PFSK-1 (cell line): Measurements from ENCODE around the gene RFX2.

Experiments
- FOXP2 ChIP-seq: optimal IDR thresholded peaks from 2 replicates; pipeline ENCODE3; 2011; ENCODE audit warnings: borderline replicate concordance, control low read depth, inconsistent platforms; ENCODE audit not compliant: insufficient read depth; ENCODE audit errors: extremely low read length, extremely low read depth
- POLR2AphosphoS5 ChIP-seq: IDR thresholded peaks from 2 replicates; pipeline ENCODE4 v1.6.1; 2012; ENCODE audit warnings: low read depth, mild to moderate bottlenecking, control low read depth, low read length, moderate library complexity
- SIN3A ChIP-seq: IDR thresholded peaks from 2 replicates; pipeline ENCODE4 v1.6.1; 2012; ENCODE audit warnings: mild to moderate bottlenecking, low read length, moderate library complexity, borderline replicate concordance; ENCODE audit not compliant: insufficient read depth
- TAF1 ChIP-seq: IDR thresholded peaks from 2 replicates; pipeline ENCODE4 v1.6.1; 2012; ENCODE audit warnings: low read length, control low read depth, borderline replicate concordance; ENCODE audit not compliant: insufficient read depth
- TF ChIP-seq, protein P1 (sequence below), 2 experiments: IDR thresholded peaks; 2 replicates each; pipeline versions ENCODE4 v1.6.1 to v1.8.0; 2011 to 2012; ENCODE audit warnings: low read depth in 2 of 2, low read length in 2 of 2, control low read depth in 1 of 2, inconsistent platforms in 1 of 2, mild to moderate bottlenecking in 1 of 2, moderate library complexity in 1 of 2; ENCODE audit not compliant: insufficient read depth in 1 of 2

The RFX2 gene

DNA sequence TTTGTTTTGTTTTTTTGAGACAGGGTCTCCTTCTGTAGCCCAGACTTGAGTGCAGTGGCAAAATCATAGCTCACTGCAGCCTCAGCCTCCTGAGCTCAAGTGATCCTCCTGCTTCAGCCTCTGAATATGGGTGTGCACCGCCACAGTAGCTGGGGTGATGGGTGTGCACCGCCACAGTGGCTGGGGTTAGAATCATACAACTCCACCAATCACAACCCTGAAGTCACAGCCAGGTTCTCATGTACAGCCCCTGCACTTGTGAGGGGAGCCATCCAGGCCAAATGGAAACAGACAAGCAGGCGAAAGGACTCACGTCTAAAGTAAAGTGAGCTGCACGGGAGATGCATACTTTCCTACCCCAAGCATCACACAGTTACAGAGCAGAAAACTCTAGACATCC, 69.2 kb downstream of the RFX2 start:
- TF ChIP-seq, protein P1, sequence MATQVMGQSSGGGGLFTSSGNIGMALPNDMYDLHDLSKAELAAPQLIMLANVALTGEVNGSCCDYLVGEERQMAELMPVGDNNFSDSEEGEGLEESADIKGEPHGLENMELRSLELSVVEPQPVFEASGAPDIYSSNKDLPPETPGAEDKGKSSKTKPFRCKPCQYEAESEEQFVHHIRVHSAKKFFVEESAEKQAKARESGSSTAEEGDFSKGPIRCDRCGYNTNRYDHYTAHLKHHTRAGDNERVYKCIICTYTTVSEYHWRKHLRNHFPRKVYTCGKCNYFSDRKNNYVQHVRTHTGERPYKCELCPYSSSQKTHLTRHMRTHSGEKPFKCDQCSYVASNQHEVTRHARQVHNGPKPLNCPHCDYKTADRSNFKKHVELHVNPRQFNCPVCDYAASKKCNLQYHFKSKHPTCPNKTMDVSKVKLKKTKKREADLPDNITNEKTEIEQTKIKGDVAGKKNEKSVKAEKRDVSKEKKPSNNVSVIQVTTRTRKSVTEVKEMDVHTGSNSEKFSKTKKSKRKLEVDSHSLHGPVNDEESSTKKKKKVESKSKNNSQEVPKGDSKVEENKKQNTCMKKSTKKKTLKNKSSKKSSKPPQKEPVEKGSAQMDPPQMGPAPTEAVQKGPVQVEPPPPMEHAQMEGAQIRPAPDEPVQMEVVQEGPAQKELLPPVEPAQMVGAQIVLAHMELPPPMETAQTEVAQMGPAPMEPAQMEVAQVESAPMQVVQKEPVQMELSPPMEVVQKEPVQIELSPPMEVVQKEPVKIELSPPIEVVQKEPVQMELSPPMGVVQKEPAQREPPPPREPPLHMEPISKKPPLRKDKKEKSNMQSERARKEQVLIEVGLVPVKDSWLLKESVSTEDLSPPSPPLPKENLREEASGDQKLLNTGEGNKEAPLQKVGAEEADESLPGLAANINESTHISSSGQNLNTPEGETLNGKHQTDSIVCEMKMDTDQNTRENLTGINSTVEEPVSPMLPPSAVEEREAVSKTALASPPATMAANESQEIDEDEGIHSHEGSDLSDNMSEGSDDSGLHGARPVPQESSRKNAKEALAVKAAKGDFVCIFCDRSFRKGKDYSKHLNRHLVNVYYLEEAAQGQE (IDR thresholded peaks at IDR 0.05; ENCODE audit: insufficient read depth in 1 of 2, low read depth in 2 of 2, low read length in 2 of 2): no peak
- TF ChIP-seq TAF1 (no peak), FOXP2 (no peak), SIN3A (no peak), POLR2AphosphoS5 (no peak)

GRCh38 chr19:6039566-6040225, 70.6 kb downstream of the RFX2 start:
- TF ChIP-seq POLR2AphosphoS5: no peak
- TF ChIP-seq SIN3A: no peak
- no peak for TF ChIP-seq TAF1
- no peak for TF ChIP-seq FOXP2
- TF ChIP-seq, protein P1 (IDR thresholded peaks at IDR 0.05; ENCODE audit: insufficient read depth in 1 of 2, low read depth in 2 of 2, low read length in 2 of 2): no peak

- TF ChIP-seq, protein P1 (IDR thresholded peaks at IDR 0.05; ENCODE audit: insufficient read depth in 1 of 2, low read depth in 2 of 2, low read length in 2 of 2): no peak
- TF ChIP-seq TAF1 (no peak), SIN3A (no peak), POLR2AphosphoS5 (no peak), FOXP2 (no peak)
These were observed 71.5 kb downstream of the RFX2 start for GRCh38 chr19:6038634-6039405.

GRCh38 chr19:6035026-6035425, 75.3 kb downstream of the RFX2 start:
- TF ChIP-seq POLR2AphosphoS5 (no peak), SIN3A (no peak), TAF1 (no peak), FOXP2 (no peak)
- TF ChIP-seq, protein P1 (IDR thresholded peaks at IDR 0.05; ENCODE audit: insufficient read depth in 1 of 2, low read depth in 2 of 2, low read length in 2 of 2): no peak
